Hematopoietic multipotent progenitor cell (in vitro differentiated cells): Measurements from ENCODE around the gene SLCO2B1. TPM values are rescaled to one million over a fixed set of nuclear protein-coding genes. Genes with fewer than 3 reads are reported as not detected.

Experiments
- DNase-seq, 3 donors: peaks; one replicate each; pipeline ENCODE4 v3.0.0-alpha.2; 2011 to 2015; ENCODE audit warnings: low read depth in 2 of 3, low spot score in 2 of 3
- total RNA-seq: library from RNA; depleted of rRNA; stranded (reverse); fragments of >200 nt; gene quantifications from one replicate; pipeline ENCODE4 v1.2.3, GENCODE V29; 2012

Gene SLCO2B1
- total RNA-seq, 1 donor = under 0.01 TPM

- DNase-seq = no peak
Observed at GRCh38 chr11:75245356-75246005, 94.6 kb downstream of the SLCO2B1 start.

DNA sequence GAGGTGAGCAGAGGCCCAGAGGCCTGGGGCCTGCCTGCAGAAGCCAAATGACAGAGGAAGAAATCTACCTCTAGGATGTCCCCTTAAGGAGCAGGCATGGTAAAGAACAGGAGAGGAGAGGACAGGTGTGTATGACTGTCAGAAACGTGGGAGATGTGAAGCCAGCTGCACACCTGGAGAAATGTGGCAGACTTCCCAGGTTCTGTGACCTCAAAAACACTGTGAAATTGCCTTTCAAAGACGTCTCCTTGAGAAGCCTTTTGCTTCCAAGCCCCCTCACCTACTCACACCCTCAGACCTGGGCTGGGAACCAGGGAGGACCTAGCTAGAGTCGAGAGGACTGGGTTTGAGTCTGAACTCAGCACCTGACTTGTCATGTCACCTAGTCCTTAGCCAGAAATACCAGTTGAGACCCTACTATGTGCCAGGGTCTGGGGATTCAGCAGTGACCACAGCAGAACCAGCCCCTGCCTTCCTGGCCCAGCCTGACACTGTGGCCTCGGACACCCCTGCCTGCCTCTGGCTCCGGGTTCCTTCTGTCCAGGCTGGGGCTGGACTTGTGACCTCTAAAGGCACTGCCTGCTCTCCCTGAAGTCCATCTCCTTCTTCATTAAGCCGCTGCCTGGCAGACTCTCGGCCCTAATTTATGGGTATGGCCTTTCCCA is 95.2 kb downstream of the SLCO2B1 start:
- DNase-seq = no peak

GRCh38 chr11:75246671-75247350 is 95.9 kb downstream of the SLCO2B1 start:
- DNase-seq = no peak

GRCh38 chr11:75248924-75249256 is 98.0 kb downstream of the SLCO2B1 start:
- no peak for DNase-seq

GRCh38 chr11:75249704-75250103 is 98.8 kb downstream of the SLCO2B1 start:
- no peak for DNase-seq

DNA sequence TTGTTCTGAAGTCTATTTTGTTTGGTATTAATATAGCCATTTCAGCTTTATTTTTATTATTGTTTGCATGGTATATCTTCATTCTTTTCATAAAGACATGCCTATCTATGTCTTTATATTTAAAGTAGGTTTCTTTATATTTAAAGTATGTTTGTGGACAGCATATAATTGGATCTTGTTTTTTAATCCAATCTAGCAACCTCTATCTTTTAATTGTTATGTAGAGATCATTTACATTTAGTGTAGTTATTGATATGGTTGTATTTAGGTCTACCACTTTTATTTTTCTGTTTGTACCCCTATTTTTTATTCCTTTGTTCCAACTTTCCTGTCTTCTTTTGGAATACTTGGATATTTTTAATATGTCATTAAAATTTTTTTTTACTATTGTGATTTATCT is 103.4 kb downstream of the SLCO2B1 start:
- no peak for DNase-seq

Other genes starting within 250 kb of the SLCO2B1 start
- 7.0 TPM for gene XRRA1, start 202.0 kb upstream of the SLCO2B1 start, total RNA-seq
- gene SPCS2, start 201.8 kb upstream of the SLCO2B1 start, total RNA-seq = 8.6 TPM
- gene NEU3, start 162.2 kb upstream of the SLCO2B1 start, total RNA-seq = 39.0 TPM
- under 0.01 TPM for gene OR2AT4, start 54.2 kb upstream of the SLCO2B1 start, total RNA-seq
- under 0.01 TPM for gene TPBGL, start 89.7 kb downstream of the SLCO2B1 start, total RNA-seq
- 195 TPM for gene ARRB1, start 200.6 kb downstream of the SLCO2B1 start, total RNA-seq
- 6,603 TPM for gene RPS3, start 248.4 kb downstream of the SLCO2B1 start, total RNA-seq